Right atrium auricular region (tissue), 2 donors: Measurements from ENCODE around the gene ARL4C. TPM values are rescaled to one million over a fixed set of nuclear protein-coding genes. Genes with fewer than 3 reads are reported as not detected.

Experiments
- DNase-seq: peaks from one replicate; pipeline ENCODE4 v3.0.0-alpha.2; 2019; ENCODE audit warnings: low spot score
- H3K27ac ChIP-seq, 2 donors: fragments of 200-600 bp; sonication (generic); 1 replicate in 1 of 2; 2 replicates in 1 of 2; pipeline ENCODE4 v1.5.1; 2016 to 2019
- H3K27me3 ChIP-seq, 2 donors: fragments of 200-600 bp; sonication (generic); one replicate each; pipeline versions ENCODE4 v1.5.1 to v1.6.0; 2017 to 2019
- H3K36me3 ChIP-seq: fragments of 200-600 bp; sonication (generic); one replicate; pipeline ENCODE4 v1.5.1; 2016
- H3K4me1 ChIP-seq, 2 donors: fragments of 200-600 bp; sonication (generic); one replicate each; pipeline versions ENCODE4 v1.5.1 to v1.6.0; 2017 to 2019
- H3K4me3 ChIP-seq, 2 donors: fragments of 200-600 bp; sonication (generic); 1 replicate in 1 of 2; 2 replicates in 1 of 2; pipeline ENCODE4 v1.5.1; 2017 to 2019; ENCODE audit warnings: mild to moderate bottlenecking in 1 of 2, moderate library complexity in 1 of 2
- H3K9me3 ChIP-seq, 2 donors: fragments of 200-600 bp; sonication (generic); one replicate each; pipeline ENCODE4 v1.5.1; 2019
- total RNA-seq, 2 donors: library from RNA; depleted of rRNA; stranded (reverse); fragments of >200 nt; gene quantifications; one replicate each; pipeline ENCODE4 v1.1.0, GENCODE V29; 2016
- TF ChIP-seq, protein P1 (sequence below), 2 donors: fragments of 200-600 bp; sonication (generic); IDR thresholded peaks; one replicate each; pipeline ENCODE4 v1.5.1; 2019; ENCODE audit warnings: antibody characterized with exemption in 2 of 2

ARL4C gene
- total RNA-seq, 2 donors from 2014 or later = 3.1 to 3.4 TPM

DNA sequence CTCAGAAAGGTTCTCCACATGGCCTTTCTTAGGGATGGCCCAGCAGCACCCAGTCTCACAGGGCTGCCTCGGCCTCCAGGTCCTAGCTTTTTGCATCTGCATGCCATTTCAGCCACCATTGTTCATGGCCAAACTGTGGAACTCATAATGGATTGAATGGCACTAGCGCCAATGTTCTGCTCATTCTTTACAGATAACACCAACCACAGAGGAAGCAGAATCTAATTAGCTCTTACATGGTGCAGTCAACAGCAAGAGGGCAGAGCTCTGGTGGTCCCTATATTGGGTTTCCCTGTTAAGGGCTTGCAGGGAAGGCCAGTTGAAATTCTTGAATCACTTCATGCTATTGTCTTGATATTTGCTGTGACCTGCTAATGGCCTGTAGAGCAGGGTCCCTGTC lies 45.6 kb downstream of the ARL4C start:
- no peak for DNase-seq
- Histone ChIP-seq H3K4me3 (no peak overlapping the region), H3K9me3 (no peaks in the 10 kb centered on the region), H3K4me1 (no peaks in the 10 kb centered on the region), H3K27me3 (no peaks in the 10 kb centered on the region), H3K27ac (no peak overlapping the region), H3K36me3 (no peaks in the 10 kb centered on the region)
- TF ChIP-seq, protein P1, sequence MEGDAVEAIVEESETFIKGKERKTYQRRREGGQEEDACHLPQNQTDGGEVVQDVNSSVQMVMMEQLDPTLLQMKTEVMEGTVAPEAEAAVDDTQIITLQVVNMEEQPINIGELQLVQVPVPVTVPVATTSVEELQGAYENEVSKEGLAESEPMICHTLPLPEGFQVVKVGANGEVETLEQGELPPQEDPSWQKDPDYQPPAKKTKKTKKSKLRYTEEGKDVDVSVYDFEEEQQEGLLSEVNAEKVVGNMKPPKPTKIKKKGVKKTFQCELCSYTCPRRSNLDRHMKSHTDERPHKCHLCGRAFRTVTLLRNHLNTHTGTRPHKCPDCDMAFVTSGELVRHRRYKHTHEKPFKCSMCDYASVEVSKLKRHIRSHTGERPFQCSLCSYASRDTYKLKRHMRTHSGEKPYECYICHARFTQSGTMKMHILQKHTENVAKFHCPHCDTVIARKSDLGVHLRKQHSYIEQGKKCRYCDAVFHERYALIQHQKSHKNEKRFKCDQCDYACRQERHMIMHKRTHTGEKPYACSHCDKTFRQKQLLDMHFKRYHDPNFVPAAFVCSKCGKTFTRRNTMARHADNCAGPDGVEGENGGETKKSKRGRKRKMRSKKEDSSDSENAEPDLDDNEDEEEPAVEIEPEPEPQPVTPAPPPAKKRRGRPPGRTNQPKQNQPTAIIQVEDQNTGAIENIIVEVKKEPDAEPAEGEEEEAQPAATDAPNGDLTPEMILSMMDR (IDR thresholded peaks at IDR 0.05) = no peak

DNA sequence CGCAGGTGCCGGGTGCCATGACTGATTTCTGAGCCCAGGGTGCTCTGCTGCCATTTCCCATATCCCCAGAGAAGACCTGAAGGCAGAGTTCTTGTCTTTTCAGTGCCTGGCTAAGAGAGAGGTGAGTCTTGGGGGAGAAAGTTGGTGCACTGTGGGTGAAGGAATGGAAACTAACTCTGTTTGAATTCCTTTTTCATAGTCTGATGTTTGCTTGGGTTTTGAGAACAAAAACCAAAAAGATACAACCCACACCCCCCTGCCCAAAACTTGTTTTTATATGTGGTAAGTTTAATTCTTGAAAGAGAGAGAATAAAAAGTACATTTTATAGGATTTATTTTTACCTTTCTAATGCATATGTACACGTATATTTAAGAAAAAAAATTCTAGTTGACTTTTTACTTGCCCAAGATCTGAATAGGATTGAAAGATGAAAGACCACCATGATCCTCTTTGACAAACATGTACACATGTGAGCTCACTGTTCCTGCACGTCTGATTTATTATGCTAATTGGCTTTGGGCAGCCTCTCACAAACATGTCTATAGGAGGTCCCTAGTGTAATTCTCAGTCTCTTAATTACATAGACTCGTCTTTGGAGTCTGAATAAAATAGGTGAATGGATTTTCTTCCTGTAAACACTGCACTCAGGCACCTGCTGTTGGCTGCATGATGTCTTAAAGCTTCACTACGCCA lies 46.3 kb downstream of the ARL4C start:
- no peaks in the 10 kb centered on the region for H3K27me3 ChIP-seq
- H3K4me3 ChIP-seq = no peak overlapping the region
- TF ChIP-seq, protein P1 (IDR thresholded peaks at IDR 0.05) = no peak
- DNase-seq = no peak
- H3K27ac ChIP-seq = no peak overlapping the region
- no peaks in the 10 kb centered on the region for H3K9me3 ChIP-seq
- no peaks in the 10 kb centered on the region for H3K36me3 ChIP-seq
- no peaks in the 10 kb centered on the region for H3K4me1 ChIP-seq

DNA sequence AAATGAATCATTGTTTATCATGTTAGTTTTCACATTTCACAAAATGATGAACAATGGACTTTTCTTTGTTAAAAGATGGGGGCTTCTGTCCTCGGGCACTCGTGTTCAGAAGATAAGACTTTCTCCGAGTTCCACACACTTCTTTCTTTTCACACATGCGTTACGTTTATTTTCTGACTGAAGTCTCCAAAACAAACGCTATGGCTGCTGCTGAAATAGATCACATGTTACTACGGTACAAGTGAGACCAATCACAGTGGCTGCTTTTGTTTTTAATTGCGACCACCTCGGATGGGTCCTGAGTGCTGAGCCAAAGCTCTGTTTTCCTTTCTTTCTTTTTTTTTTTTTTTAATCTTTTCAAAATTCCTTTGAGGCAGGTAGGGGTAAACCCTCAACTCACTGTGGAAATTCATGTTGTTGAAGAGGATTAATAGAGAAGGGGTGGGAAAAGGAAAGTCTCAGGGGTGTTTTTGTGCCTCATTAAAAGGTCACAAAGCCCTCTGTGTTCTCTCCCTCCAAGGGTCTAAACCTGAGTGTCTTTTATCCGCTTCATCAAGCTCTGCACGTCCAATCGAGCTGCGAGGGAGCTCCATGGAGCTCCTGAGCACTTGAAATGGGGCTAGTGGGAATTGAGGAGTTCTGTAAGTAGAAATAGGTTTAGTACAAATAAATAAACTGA lies 48.2 kb downstream of the ARL4C start:
- TF ChIP-seq, protein P1 (IDR thresholded peaks at IDR 0.05) = no peak
- DNase-seq = no peak
- H3K27ac ChIP-seq = no peak overlapping the region
- no peaks in the 10 kb centered on the region for H3K27me3 ChIP-seq
- no peaks in the 10 kb centered on the region for H3K9me3 ChIP-seq
- H3K36me3 ChIP-seq = no peaks in the 10 kb centered on the region
- H3K4me3 ChIP-seq = no peak overlapping the region
- peaks cover 0 to 9% of the 10 kb centered on the region in 2 donors for H3K4me1 ChIP-seq

DNA sequence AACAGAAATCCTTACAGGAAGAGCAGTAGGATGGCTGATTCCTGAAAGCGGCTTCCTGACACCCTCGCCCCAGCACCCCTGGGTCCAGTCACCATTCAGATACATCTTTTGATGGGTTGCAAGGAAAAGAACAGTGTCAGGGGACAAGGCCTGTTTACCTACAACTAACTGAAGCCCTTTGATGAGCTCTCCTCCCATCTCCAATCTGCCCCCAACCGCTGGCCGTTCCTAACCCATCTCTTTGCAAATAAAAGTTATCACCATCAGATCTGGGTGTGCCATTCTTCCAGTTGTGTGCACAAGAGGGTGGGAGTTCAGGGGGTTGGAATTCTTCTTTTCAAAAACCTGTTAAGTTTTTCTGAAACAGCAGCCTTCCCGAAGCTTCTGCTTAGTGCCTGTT lies 48.9 kb downstream of the ARL4C start:
- TF ChIP-seq, protein P1 (IDR thresholded peaks at IDR 0.05) = no peak
- H3K4me1 ChIP-seq = peaks cover 0 to 9% of the 10 kb centered on the region in 2 donors
- no peaks in the 10 kb centered on the region for H3K27me3 ChIP-seq
- no peaks in the 10 kb centered on the region for H3K36me3 ChIP-seq
- no peak overlapping the region for H3K27ac ChIP-seq
- no peak for DNase-seq
- H3K4me3 ChIP-seq = no peak overlapping the region
- H3K9me3 ChIP-seq = no peaks in the 10 kb centered on the region

DNA sequence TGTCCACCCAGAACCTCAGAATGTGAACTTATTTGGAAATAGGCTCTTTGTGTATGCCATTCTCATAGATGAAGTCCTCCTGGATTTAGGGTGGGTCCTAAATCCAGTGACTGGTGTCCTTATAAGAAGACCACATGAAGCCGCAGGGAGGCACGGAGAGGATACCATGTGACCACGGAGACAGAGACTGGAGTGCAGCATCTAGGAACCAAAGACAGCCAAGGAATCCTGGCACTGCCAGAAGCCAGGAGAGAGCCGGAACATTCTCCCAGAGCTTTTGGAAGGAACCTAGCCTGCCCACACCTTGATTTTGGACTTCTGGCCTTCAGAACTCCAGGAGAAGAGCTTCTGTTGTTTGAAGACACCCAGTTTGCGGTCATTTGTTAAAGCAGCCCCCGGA lies 49.7 kb downstream of the ARL4C start:
- no peak overlapping the region for H3K4me3 ChIP-seq
- TF ChIP-seq, protein P1 (IDR thresholded peaks at IDR 0.05) = no peak
- H3K27ac ChIP-seq = no peak overlapping the region
- no peaks in the 10 kb centered on the region for H3K9me3 ChIP-seq
- no peaks in the 10 kb centered on the region for H3K27me3 ChIP-seq
- no peaks in the 10 kb centered on the region for H3K36me3 ChIP-seq
- DNase-seq = no peak
- H3K4me1 ChIP-seq = peaks cover 0 to 9% of the 10 kb centered on the region in 2 donors
